Fibroblast of lung (primary cell): ENCODE measurements around the gene ZNF225.

ENCODE experiments used
- EZH2 ChIP-seq: IDR thresholded peaks from 2 replicates; pipeline ENCODE4 v1.5.1; 2012; ENCODE audit warnings: low read length, control low read depth, mild to moderate bottlenecking; ENCODE audit errors: missing control alignments
- TF ChIP-seq, protein P1 (sequence below), 2 donors: IDR thresholded peaks in 1 of 2; conservative IDR thresholded peaks in 1 of 2; 1 replicate in 1 of 2; 2 replicates in 1 of 2; pipeline ENCODE4 v1.5.1; 2011 to 2012; ENCODE audit warnings: low read length in 2 of 2, control low read depth in 1 of 2, inconsistent platforms in 1 of 2, low read depth in 1 of 2, mild to moderate bottlenecking in 1 of 2

DNA sequence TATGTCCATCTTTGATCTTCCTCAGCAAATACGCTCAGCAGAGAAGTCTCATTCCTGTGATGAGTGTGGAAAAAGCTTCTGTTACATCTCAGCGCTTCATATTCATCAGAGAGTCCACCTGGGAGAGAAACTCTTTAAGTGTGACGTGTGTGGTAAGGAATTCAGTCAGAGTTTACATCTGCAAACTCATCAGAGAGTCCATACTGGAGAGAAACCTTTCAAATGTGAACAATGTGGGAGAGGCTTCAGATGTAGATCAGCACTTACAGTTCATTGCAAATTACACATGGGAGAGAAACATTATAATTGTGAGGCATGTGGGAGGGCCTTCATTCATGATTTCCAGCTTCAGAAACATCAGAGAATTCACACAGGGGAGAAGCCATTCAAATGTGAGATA, 46.9 kb upstream of the ZNF225 start:
- TF ChIP-seq, protein P1, sequence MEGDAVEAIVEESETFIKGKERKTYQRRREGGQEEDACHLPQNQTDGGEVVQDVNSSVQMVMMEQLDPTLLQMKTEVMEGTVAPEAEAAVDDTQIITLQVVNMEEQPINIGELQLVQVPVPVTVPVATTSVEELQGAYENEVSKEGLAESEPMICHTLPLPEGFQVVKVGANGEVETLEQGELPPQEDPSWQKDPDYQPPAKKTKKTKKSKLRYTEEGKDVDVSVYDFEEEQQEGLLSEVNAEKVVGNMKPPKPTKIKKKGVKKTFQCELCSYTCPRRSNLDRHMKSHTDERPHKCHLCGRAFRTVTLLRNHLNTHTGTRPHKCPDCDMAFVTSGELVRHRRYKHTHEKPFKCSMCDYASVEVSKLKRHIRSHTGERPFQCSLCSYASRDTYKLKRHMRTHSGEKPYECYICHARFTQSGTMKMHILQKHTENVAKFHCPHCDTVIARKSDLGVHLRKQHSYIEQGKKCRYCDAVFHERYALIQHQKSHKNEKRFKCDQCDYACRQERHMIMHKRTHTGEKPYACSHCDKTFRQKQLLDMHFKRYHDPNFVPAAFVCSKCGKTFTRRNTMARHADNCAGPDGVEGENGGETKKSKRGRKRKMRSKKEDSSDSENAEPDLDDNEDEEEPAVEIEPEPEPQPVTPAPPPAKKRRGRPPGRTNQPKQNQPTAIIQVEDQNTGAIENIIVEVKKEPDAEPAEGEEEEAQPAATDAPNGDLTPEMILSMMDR (conservative IDR thresholded peaks at IDR 0.05 in 1 of 2, IDR thresholded peaks at IDR 0.05 in 1 of 2; ENCODE audit: low read depth in 1 of 2, low read length in 2 of 2): no peak
- TF ChIP-seq EZH2: no peak
